WERI-Rb-1 (cell line): Measurements from ENCODE around the gene DDX25.

Experiments
- DNase-seq: peaks from one replicate; pipeline ENCODE4 v3.0.0-alpha.2; 2020
- H3K27ac ChIP-seq: fragments of 250-450 bp; sonication (Bioruptor Pico); 2 replicates; pipeline ENCODE4 v1.5.1; 2020; ENCODE audit warnings: mild to moderate bottlenecking, moderate library complexity
- H3K27me3 ChIP-seq: fragments of 250-450 bp; sonication (Bioruptor Pico); 2 replicates; pipeline ENCODE4 v1.5.1; 2021; ENCODE audit warnings: mild to moderate bottlenecking, low read depth, moderate library complexity; ENCODE audit not compliant: insufficient read depth, severe bottlenecking
- H3K36me3 ChIP-seq: fragments of 250-450 bp; sonication (Bioruptor Pico); 2 replicates; pipeline ENCODE4 v1.5.1; 2020; ENCODE audit warnings: mild to moderate bottlenecking, moderate library complexity
- H3K4me3 ChIP-seq: 2 replicates; pipeline ENCODE4 v1.5.1; 2011; ENCODE audit warnings: low read depth, mild to moderate bottlenecking, control low read depth, low read length
- H3K9me3 ChIP-seq: fragments of 250-450 bp; sonication (Bioruptor Pico); 2 replicates; pipeline ENCODE4 v1.5.1; 2021; ENCODE audit warnings: mild to moderate bottlenecking, moderate library complexity; ENCODE audit not compliant: severe bottlenecking
- TF ChIP-seq, protein P1 (sequence below): IDR thresholded peaks from 2 replicates; pipeline ENCODE4 v1.5.1; 2011; ENCODE audit warnings: low read depth, mild to moderate bottlenecking, control low read depth, inconsistent platforms, low read length

DDX25 gene

GRCh38 chr11:125971618-125972017, 67.3 kb downstream of the DDX25 start:
- Histone ChIP-seq H3K9me3 (no peaks in the 10 kb centered on the region), H3K36me3 (peaks cover 5% of the 10 kb centered on the region), H3K4me3 (no peak overlapping the region), H3K27ac (no peak overlapping the region), H3K27me3 (no peaks in the 10 kb centered on the region)
- no peak for DNase-seq
- TF ChIP-seq, protein P1, sequence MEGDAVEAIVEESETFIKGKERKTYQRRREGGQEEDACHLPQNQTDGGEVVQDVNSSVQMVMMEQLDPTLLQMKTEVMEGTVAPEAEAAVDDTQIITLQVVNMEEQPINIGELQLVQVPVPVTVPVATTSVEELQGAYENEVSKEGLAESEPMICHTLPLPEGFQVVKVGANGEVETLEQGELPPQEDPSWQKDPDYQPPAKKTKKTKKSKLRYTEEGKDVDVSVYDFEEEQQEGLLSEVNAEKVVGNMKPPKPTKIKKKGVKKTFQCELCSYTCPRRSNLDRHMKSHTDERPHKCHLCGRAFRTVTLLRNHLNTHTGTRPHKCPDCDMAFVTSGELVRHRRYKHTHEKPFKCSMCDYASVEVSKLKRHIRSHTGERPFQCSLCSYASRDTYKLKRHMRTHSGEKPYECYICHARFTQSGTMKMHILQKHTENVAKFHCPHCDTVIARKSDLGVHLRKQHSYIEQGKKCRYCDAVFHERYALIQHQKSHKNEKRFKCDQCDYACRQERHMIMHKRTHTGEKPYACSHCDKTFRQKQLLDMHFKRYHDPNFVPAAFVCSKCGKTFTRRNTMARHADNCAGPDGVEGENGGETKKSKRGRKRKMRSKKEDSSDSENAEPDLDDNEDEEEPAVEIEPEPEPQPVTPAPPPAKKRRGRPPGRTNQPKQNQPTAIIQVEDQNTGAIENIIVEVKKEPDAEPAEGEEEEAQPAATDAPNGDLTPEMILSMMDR: no peak

GRCh38 chr11:125974284-125974683, 70.0 kb downstream of the DDX25 start:
- Histone ChIP-seq H3K4me3 (no peak overlapping the region), H3K36me3 (peaks cover 7% of the 10 kb centered on the region), H3K9me3 (no peaks in the 10 kb centered on the region), H3K27ac (no peak overlapping the region), H3K27me3 (no peaks in the 10 kb centered on the region)
- DNase-seq: no peak
- TF ChIP-seq, protein P1: no peak

DNA sequence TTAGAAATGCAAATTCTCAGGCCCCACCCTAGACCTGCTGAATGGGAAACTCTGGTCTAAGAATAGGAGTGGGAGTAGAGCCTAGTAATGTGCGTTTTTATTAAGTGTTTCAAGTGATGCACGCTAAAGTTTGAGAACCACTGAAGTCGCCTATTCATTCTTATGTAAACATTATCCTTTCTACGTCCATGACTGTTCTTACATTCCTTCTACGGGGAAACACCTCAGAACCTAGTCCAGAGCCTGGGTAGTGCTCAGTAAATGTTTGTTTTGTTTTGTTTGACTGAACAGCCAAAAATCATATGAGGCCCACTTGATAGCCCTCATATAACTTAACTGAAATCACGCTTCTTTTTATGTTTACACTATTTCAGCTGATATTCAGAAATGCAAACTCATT, 71.3 kb downstream of the DDX25 start:
- TF ChIP-seq, protein P1: no peak
- Histone ChIP-seq H3K27ac (no peak overlapping the region), H3K4me3 (no peak overlapping the region), H3K36me3 (peaks cover 12% of the 10 kb centered on the region), H3K9me3 (no peaks in the 10 kb centered on the region), H3K27me3 (no peaks in the 10 kb centered on the region)
- no peak for DNase-seq

- Histone ChIP-seq H3K27ac (no peak overlapping the region), H3K9me3 (no peaks in the 10 kb centered on the region), H3K36me3 (peaks cover 17% of the 10 kb centered on the region), H3K4me3 (no peak overlapping the region), H3K27me3 (no peaks in the 10 kb centered on the region)
- TF ChIP-seq, protein P1: no peak
- no peak for DNase-seq
These were observed 71.8 kb downstream of the DDX25 start for GRCh38 chr11:125976156-125976555.

DNA sequence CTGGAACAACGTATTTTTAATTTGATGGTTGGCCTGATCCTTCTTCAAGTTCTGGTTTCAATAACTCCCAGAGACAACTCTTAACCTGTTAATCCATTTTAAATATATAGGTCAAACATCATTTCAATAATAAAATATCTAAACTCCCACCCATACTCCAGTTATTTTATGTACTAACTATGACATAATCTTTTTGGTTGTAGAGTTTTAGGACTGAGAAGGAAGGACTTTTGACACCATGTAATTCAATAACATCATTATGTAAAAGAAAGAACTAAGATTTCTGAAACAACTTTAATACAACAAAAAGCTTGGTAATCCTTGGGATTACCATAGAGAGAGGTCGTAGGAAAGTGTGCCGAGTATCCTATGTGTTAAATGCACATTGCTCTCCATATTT, 73.0 kb downstream of the DDX25 start:
- TF ChIP-seq, protein P1: no peak
- no peak overlapping the region for H3K27ac ChIP-seq
- H3K4me3 ChIP-seq: no peak overlapping the region
- DNase-seq: no peak
- H3K27me3 ChIP-seq: no peaks in the 10 kb centered on the region
- H3K36me3 ChIP-seq: peaks cover 20% of the 10 kb centered on the region
- H3K9me3 ChIP-seq: no peaks in the 10 kb centered on the region

DNA sequence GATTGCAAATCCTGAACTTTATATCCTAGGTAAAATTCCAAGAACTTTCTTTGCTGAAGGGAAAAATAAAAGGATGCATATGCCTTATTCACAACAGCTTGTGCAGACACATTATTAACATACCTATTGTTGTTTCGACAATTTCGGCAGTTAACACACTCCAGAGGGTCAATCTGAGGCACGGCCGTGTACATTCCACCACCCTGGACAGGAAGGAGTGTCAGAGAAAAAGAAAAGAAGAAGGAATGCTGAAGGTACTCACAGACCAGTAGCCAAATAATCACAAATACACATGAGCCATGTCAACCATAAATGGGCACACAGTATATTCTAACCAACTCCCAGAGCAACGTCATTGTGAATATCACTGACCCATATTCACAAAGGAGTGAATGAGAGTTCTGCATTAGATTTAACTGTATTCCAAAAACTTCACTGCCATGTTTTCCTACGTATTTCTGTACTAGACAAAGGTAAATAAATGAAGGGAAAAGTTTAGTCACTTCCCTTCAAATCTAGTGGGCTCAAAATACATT, 73.9 kb downstream of the DDX25 start:
- Histone ChIP-seq H3K27me3 (no peaks in the 10 kb centered on the region), H3K27ac (no peak overlapping the region), H3K36me3 (peaks cover 20% of the 10 kb centered on the region), H3K9me3 (no peaks in the 10 kb centered on the region), H3K4me3 (no peak overlapping the region)
- TF ChIP-seq, protein P1: no peak
- no peak for DNase-seq
